GM10847 (cell line): ENCODE data around the gene SLC6A8.

ENCODE experiments used
- POLR2A ChIP-seq: IDR thresholded peaks from 2 replicates; pipeline ENCODE4 v1.6.1; 2011; ENCODE audit not compliant: insufficient read length; ENCODE audit errors: extremely low read depth

The SLC6A8 gene

DNA sequence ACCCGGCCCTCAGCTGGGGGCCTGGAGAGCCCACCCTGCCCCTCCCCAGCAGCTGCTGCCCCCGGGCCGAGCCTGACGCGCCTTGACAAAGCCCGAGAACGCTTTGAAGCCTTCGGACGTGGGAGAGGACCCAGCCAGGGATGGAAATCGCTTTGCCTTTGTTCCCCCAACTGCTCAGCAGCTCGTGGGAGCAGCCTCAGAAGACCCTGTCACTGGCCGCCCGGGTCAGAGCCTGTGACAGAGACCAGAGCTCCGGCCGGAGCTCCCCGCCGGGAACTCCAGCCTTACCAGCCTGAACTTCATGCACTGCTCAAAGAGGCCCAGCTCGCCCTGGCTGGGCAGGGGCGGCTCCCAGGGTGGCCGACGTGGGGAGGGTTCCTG, 2.6 kb upstream of the SLC6A8 start:
- TF ChIP-seq POLR2A = no peak

DNA sequence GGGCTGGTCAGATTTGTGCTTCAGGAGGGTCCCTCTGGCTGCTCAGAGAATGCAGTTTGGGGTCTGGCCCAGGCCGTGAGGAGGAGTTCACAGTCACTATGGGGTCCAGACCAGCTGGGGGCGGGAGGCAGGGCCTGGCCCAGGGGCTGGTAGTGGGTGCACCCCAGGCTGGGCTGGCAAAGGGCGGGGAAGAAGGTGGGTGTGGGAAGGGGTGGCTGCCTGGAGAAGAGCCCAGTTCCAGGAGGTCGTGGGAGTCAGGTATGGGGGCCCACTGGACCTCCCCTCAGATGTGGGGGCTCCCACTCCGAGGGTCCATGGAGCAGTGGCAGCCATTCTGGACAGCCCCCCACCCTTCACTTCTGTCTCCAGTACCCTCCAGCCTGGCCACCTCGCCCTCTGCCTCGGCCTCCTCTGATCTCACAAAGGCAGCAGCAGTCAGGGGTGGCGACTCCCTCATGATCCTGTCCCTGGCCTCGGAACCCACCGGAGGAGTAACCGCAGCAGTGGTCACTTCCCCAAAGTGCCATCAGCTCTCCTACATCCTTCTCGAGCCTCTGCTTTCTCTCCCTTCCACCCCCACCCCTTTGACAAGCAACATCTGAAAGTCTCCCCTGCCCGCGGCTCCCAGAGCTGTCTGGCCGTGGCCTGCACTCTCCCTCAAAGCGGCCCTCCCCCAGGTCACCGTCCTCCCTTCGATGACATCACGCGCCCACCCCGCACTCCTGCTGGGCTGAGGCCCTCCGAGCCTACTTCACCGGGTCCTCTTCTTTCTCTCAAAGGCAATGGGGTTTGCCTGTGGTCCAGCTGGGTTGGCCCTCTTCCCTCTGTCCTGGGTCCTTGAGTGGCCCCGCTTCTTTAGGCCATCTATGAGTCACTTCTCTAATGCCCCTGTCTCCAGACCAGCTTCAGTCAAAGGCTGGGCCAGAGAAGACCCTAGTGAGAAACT, 1.7 kb upstream of the SLC6A8 start:
- no peak for TF ChIP-seq POLR2A

DNA sequence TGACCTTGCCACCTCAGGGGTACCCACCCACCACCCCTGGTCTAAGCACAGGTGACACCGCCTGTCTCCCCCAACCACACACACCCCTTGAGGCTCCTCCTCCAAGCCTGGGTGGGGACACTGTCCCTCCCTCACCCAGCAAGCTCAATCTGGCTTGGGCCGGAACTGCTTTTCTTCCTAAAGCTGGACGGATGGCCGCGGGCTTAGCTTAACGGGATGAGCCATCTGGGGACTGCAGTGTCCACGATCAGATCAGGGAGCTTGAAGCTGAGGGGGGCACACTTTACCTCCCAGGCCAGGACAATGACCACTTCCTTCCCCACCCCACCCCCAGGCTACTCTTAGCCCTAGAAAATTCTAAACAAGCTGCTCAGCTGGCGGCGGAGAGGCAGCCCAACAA, 1.0 kb upstream of the SLC6A8 start:
- no peak for TF ChIP-seq POLR2A

DNA sequence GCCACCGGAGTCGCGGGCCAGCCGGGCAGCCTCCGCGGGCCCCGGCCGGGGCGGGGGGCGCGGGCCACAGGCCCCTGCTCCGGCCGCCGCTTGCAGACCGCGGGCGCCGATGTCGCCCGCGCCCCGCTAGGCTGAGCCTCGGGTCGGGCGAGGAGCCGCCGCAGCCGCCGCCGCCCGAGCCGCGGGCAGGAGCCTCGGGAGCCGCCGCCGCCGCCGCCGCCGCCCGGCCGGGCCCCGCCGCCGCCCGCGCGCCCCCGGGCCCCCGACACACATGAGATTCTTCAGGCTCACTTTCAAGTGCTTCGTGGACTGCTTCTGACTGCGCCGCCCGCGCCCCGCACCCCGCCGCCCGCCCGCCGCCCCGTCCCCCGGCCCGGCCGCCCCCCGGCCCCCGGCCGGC, 345 bp downstream of the SLC6A8 start:
- TF ChIP-seq POLR2A = no peak

DNA sequence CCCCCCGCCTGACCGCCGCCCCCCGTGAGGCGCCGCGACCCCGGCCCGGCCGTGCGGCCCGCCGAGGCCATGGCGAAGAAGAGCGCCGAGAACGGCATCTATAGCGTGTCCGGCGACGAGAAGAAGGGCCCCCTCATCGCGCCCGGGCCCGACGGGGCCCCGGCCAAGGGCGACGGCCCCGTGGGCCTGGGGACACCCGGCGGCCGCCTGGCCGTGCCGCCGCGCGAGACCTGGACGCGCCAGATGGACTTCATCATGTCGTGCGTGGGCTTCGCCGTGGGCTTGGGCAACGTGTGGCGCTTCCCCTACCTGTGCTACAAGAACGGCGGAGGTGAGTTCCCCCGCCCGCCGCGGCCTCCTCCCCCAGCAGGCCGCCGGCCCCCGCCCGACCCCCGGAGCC, 780 bp downstream of the SLC6A8 start:
- no peak for TF ChIP-seq POLR2A

DNA sequence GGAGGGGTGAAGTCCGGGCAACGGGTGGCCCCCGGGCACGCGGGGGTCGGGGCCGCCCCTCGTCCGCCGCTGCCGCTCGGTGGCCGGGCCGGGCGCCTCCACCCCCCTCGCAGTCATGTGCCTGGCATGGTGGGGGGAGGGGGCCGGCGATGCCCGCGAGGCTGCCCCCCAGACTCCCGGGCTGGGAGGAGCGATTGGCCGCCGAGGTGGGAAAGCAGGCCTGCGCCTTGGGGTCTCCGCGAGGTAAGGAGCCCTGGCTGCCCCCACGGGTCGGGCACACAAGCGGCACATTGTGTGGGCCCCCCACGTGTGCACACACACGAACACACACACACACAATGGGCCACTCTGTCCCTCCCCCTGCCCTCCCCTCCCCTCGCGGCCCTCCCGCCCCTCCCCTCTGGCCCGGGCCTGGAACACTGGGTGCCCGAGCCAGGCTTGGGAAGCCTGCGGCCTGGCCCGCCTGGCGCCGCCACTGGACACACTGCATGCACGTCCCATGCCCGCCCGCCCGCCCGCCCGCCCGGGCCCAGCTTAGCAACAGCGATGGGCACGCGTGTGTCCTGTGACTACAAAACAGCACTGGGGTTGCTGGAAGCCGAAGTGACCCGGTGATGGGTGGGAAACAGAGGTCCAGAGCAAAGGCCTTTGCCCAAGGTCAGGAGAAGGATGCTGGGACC, 1.3 kb downstream of the SLC6A8 start:
- no peak for TF ChIP-seq POLR2A

DNA sequence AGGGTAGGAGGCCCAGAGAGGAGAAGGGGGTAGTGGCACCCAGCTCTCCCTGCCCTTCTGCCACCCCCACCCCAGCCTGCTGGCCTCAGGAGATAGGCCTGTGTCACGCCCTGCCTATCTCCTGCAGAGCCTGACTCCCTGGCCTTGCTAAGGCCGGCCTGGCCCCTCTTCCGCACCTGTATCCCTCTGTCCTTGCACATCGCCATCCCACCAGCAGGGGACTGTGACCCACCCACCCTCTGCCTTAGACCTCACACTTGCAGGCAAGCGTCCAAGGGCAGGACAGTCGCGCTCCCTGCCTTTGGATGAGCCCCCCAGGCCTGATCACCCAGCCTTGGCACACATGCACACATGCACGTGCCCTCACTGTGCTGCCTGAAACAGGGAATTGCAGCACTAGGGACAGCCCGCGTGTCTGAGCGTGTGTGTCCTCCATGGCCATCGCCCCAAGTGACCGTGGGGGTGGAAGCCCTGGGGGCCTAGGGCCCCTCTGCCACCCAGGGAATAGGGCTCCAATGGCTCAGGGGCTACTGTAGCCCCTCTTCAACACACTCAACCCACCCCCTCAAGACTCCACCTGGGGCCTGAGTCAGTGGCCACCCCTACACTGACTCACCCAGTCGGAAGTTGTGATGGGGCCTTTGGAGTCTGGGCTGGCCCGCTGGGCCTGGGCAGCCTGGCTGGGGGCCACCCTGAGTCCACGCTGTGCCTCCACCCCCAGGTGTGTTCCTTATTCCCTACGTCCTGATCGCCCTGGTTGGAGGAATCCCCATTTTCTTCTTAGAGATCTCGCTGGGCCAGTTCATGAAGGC, 2.1 kb downstream of the SLC6A8 start:
- TF ChIP-seq POLR2A = no peak

DNA sequence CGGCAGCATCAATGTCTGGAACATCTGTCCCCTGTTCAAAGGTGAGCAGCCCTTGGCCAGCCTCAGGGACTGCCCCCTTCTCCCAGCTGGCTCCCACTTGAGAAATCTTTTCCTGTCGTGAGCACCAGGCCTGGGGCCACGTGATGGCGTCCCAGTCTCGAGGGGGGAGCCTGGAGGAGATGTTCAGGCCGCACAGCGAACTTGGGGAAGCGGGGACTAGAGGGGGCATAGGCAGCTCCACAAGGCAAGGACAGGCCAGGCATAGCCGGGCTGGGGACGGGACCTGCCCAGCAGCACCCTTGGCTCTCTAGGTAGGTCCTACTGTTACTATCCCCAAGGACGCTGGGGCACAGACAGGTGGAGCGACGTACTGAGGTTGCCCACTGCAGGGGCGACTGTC, 2.7 kb downstream of the SLC6A8 start:
- no peak for TF ChIP-seq POLR2A

DNA sequence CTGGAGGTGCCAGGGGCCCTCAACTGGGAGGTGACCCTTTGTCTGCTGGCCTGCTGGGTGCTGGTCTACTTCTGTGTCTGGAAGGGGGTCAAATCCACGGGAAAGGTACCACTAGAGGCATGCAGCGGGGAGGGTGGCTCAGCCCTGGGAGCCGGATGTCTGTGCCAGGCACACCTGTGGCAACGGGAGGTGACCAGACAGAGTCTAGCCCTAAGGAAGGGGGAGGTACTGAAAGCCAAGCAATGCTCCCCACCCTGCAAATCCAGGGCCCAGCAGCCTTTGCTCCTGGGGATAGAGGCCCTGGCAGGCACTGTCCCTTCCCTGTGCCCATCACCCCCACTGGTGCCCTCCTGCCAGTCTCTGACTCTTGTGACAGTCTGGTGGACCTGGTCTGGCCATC, 4.3 kb downstream of the SLC6A8 start:
- TF ChIP-seq POLR2A = no peak

DNA sequence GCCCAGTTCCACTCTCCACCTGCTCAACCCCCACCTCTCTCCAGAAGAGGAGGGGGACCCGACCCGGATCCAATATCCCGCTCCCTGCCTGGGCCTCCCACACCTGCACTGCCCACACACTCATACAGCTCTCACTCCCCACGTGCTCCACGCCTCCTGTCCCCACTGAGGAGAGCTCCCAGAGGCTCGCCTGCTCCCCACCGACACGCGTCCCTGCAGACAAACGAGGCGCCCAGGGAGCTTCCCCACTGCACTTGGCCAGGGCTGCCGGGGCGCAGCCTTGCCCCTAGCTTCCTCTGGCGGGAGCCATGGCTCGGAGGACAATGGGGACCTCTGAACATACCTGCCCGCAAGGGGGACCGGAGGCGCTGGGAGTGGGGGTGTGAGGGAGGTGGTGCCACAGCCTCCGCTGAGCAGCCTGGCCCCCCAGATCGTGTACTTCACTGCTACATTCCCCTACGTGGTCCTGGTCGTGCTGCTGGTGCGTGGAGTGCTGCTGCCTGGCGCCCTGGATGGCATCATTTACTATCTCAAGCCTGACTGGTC, 5.0 kb downstream of the SLC6A8 start:
- TF ChIP-seq POLR2A = no peak

DNA sequence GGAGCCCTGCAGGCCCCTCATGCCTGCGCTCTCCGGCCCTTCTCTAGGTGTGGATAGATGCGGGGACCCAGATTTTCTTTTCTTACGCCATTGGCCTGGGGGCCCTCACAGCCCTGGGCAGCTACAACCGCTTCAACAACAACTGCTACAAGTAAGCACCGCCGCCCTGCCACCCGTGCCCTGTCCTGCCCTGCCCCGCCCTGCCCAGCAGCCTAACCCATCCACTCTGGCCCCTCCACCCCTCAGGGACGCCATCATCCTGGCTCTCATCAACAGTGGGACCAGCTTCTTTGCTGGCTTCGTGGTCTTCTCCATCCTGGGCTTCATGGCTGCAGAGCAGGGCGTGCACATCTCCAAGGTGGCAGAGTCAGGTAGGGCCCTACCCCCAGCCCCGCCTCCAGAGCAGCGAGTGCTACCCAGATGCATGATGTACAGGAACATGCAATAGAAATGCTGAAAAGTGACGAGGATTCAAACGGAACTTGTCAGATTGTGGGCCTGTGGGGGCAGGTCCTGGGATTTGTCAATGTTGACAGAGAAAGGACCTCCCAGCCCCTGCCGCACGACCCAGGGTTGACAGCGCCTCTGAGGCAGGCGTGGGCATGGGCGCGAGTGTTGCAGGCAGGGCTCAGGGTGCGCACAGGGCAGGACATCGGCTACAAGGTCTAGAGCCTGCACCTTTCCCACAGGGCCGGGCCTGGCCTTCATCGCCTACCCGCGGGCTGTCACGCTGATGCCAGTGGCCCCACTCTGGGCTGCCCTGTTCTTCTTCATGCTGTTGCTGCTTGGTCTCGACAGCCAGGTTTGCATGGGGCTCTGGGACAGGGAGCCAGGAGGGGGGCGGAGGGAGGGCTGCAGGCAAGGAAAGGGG, 5.7 kb downstream of the SLC6A8 start:
- TF ChIP-seq POLR2A = no peak

DNA sequence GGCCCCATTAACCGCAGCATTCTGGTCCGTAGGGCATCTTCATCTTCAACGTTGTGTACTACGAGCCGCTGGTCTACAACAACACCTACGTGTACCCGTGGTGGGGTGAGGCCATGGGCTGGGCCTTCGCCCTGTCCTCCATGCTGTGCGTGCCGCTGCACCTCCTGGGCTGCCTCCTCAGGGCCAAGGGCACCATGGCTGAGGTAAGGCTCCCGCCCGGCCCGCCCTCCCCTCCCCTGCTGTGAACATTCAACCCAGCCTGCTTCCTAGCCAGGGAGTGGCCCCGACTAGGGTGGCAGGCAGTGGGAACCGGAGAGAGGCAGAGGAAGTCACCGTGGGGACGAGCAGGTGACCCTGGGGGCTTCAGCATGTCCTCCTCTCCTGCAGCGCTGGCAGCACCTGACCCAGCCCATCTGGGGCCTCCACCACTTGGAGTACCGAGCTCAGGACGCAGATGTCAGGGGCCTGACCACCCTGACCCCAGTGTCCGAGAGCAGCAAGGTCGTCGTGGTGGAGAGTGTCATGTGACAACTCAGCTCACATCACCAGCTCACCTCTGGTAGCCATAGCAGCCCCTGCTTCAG, 7.1 kb downstream of the SLC6A8 start:
- no peak for TF ChIP-seq POLR2A

DNA sequence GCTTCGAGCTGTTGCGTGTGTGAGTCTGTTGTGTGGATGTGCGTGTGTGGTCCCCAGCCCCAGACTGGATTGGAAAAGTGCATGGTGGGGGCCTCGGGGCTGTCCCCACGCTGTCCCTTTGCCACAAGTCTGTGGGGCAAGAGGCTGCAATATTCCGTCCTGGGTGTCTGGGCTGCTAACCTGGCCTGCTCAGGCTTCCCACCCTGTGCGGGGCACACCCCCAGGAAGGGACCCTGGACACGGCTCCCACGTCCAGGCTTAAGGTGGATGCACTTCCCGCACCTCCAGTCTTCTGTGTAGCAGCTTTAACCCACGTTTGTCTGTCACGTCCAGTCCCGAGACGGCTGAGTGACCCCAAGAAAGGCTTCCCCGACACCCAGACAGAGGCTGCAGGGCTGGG, 8.4 kb downstream of the SLC6A8 start:
- no peak for TF ChIP-seq POLR2A
